GM18511 (cell line): ENCODE measurements around the gene FAM222B.
"Not testable (repeated sequence)": the region's sequence is repeated elsewhere in the genome, so short reads cannot be mapped to it uniquely, and the experiment has no call there.

Source experiments
- ATAC-seq: cut with Tn5 transposase; IDR thresholded peaks from one replicate; pipeline ENCODE4 v1.9.1; 2021; ENCODE audit warnings: mild to moderate bottlenecking, moderate library complexity; ENCODE audit not compliant: unreplicated experiment

The FAM222B gene

GRCh38 chr17:28843816-28844148 is 1.2 kb upstream of the FAM222B start:
- ATAC-seq = no peak

GRCh38 chr17:28841901-28842281 is 699 bp downstream of the FAM222B start:
- no peak for ATAC-seq

GRCh38 chr17:28839221-28839620 is 3.4 kb downstream of the FAM222B start:
- ATAC-seq = no peak

GRCh38 chr17:28836541-28836940 is 6.0 kb downstream of the FAM222B start:
- not testable (repeated sequence) for ATAC-seq

- ATAC-seq = no peak
Measured at GRCh38 chr17:28834420-28834819, 8.2 kb downstream of the FAM222B start.

- no peak for ATAC-seq
Measured at GRCh38 chr17:28828294-28829040, 14.1 kb downstream of the FAM222B start.

- no peak for ATAC-seq
Measured at GRCh38 chr17:28827672-28828071, 14.9 kb downstream of the FAM222B start.

GRCh38 chr17:28819582-28819981 is 23.0 kb downstream of the FAM222B start:
- no peak for ATAC-seq

GRCh38 chr17:28818819-28819221 is 23.8 kb downstream of the FAM222B start:
- ATAC-seq = no peak

GRCh38 chr17:28816540-28816939 is 26.1 kb downstream of the FAM222B start:
- no peak for ATAC-seq

GRCh38 chr17:28812748-28813377 is 29.7 kb downstream of the FAM222B start:
- ATAC-seq = peak; percentile 47

- ATAC-seq = peak; percentile 99
Measured at GRCh38 chr17:28812091-28812747, 30.4 kb downstream of the FAM222B start.

GRCh38 chr17:28811651-28812090 is 30.9 kb downstream of the FAM222B start:
- peak; percentile 4 for ATAC-seq

GRCh38 chr17:28810437-28810836 is 32.2 kb downstream of the FAM222B start:
- ATAC-seq = no peak

- no peak for ATAC-seq
Measured at GRCh38 chr17:28807925-28808634, 34.5 kb downstream of the FAM222B start.

GRCh38 chr17:28796062-28796461 is 46.5 kb downstream of the FAM222B start:
- ATAC-seq = no peak

GRCh38 chr17:28794846-28795441 is 47.6 kb downstream of the FAM222B start:
- not testable (repeated sequence) for ATAC-seq

- no peak for ATAC-seq
Measured at GRCh38 chr17:28792877-28793661, 49.5 kb downstream of the FAM222B start.

GRCh38 chr17:28788100-28788499 is 54.5 kb downstream of the FAM222B start:
- no peak for ATAC-seq

- ATAC-seq = no peak
Measured at GRCh38 chr17:28783161-28783560, 59.4 kb downstream of the FAM222B start.
